ENCODE results near the gene LCAT. TPM values are rescaled to one million over a fixed set of nuclear protein-coding genes. Genes with fewer than 3 reads are reported as not detected.

The LCAT gene, protein sequence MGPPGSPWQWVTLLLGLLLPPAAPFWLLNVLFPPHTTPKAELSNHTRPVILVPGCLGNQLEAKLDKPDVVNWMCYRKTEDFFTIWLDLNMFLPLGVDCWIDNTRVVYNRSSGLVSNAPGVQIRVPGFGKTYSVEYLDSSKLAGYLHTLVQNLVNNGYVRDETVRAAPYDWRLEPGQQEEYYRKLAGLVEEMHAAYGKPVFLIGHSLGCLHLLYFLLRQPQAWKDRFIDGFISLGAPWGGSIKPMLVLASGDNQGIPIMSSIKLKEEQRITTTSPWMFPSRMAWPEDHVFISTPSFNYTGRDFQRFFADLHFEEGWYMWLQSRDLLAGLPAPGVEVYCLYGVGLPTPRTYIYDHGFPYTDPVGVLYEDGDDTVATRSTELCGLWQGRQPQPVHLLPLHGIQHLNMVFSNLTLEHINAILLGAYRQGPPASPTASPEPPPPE
- 14.0 TPM for total RNA-seq (2021; ENCODE audit: unreplicated experiment)
- 7.5 TPM for polyA plus RNA-seq (2012; ENCODE audit: insufficient read length)
- percentile 48 among the genes with signal in this experiment for Bru-seq, nascent RNA
- percentile 71 among the genes with signal in this experiment for BruChase-seq, experiment 1, labeled RNA remaining after a 2-hour chase
- BruChase-seq, experiment 2, labeled RNA remaining after a 6-hour chase, result percentile 66 among the genes with signal in this experiment
- long read RNA-seq, transcript LCAT-204 (5 exons, 1,240 nt), result major isoform, 9 of 17 reads
- long read RNA-seq, partial matches to known transcripts, result 3 of 17 reads
- long read RNA-seq, other reads (novel, unspliced or antisense), result 3 of 17 reads

DNA sequence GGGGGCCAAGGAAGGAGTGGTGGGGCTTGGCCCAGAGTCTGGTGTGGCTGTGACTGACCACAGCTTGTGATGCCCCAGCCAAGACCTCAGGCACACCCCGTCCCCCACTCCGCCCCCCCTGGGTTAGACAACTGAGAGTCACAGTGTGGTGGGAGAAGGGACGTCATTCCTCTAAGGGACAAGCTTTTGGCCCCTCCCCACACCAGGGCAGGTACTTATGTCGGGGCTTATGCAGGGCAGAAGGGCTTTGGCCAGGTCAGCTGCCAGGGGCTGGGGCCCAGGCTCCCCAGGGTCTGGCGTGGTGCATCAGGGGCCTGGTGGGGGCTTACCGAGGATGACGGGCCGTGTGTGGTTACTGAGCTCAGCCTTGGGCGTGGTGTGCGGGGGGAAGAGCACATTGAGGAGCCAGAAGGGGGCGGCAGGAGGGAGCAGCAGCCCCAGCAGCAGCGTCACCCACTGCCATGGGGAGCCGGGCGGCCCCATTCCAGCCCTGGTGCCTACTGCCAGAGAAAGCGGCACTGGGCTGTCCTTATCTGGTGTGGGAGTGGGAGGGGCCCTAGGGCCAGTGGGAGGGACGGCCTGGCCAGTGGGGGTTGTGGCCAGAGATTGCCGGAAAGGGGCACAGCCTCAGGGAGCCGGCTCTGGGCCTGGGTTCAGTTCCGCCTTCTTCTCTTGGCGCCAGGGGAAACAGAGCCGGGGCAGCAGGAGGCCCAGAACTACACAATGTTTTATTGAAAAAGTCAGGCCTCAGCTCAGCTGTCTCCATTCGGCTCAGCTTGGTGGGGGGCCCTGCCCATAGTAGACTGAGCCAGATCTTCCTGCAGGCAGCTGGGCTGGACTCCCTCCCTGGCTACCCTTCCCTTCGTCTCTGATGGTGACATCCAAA, at the start of gene LCAT:
Gene LCAT (minus strand): TSS at position 502 of the 886 bp plus-strand sequence. CDS start 19 bp downstream, at position 483.
- no TSS peak for BruUV-seq (replicated peaks)
- in situ Hi-C loops (cut with HindIII; ENCODE audit: low pct_unique_long_range_greater_than_20kb, low sequenced_read_pairs) (no loop called here), intact Hi-C loops (cut with micrococcal nuclease; ENCODE audit: unreplicated experiment) (no loop called here)
- Histone ChIP-seq H3K27ac (ENCODE audit: low read length) (no peak within 1 kb of the TSS), H3K4me1 (ENCODE audit: control insufficient read depth, insufficient read depth, low read length) (no peaks in the 10 kb centered on the region; the same call in 1 of the 2 replicates), H3K36me3 (ENCODE audit: control insufficient read depth, insufficient read depth, low read length) (no peaks in the 10 kb centered on the region), H3K4me3 (ENCODE audit: low read depth in 2 of 2, low read length in 2 of 2) (no peak within 1 kb of the TSS), H3K27me3 (ENCODE audit: control insufficient read depth, insufficient read depth, low read length) (no peaks in the 10 kb centered on the region), H3K9me3 (ENCODE audit: control insufficient read depth, insufficient read depth, low read depth, low read length) (no peaks in the 10 kb centered on the region)
- TF ChIP-seq REST (IDR thresholded peaks at IDR 0.05; ENCODE audit: insufficient read depth in 1 of 2, low read depth in 2 of 2, low read length in 1 of 2) (no peak), POLR2AphosphoS5 (IDR thresholded peaks at IDR 0.05; ENCODE audit: low read depth, low read length) (peak; percentile 42), SIN3A (IDR thresholded peaks at IDR 0.05; ENCODE audit: borderline replicate concordance, insufficient read depth, low read depth, low read length) (0 out of 2 replicates have a peak, but pooled peaks have one; percentile 30)
- TF ChIP-seq, protein P1, sequence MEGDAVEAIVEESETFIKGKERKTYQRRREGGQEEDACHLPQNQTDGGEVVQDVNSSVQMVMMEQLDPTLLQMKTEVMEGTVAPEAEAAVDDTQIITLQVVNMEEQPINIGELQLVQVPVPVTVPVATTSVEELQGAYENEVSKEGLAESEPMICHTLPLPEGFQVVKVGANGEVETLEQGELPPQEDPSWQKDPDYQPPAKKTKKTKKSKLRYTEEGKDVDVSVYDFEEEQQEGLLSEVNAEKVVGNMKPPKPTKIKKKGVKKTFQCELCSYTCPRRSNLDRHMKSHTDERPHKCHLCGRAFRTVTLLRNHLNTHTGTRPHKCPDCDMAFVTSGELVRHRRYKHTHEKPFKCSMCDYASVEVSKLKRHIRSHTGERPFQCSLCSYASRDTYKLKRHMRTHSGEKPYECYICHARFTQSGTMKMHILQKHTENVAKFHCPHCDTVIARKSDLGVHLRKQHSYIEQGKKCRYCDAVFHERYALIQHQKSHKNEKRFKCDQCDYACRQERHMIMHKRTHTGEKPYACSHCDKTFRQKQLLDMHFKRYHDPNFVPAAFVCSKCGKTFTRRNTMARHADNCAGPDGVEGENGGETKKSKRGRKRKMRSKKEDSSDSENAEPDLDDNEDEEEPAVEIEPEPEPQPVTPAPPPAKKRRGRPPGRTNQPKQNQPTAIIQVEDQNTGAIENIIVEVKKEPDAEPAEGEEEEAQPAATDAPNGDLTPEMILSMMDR (IDR thresholded peaks at IDR 0.05), result no peak
- peak; percentile 37; the same call in 1 of the 2 replicates for ATAC-seq
- ChIA-PET POLR2A (interaction anchor here (0.6 kb wide), 1 partner anchor 20 kb away, joined by 3 read pairs; no protein-coding TSS in a partner anchor), CTCF (interaction anchor here (0.5 kb wide), 1 partner anchor 25 kb away, joined by 12 read pairs; no protein-coding TSS in a partner anchor)
- DNase-seq (ENCODE audit: low read depth, low spot score), result no peak
